ENCODE data around the gene INTS3. TPM values are rescaled to one million over a fixed set of nuclear protein-coding genes. Genes with fewer than 3 reads are reported as not detected.

The INTS3 gene
- total and polyA plus RNA-seq, 2 donors (not counting 3 experiments of a cell fraction or from before 2014, with no cell fraction given), result 61.9 to 63.1 TPM

DNA sequence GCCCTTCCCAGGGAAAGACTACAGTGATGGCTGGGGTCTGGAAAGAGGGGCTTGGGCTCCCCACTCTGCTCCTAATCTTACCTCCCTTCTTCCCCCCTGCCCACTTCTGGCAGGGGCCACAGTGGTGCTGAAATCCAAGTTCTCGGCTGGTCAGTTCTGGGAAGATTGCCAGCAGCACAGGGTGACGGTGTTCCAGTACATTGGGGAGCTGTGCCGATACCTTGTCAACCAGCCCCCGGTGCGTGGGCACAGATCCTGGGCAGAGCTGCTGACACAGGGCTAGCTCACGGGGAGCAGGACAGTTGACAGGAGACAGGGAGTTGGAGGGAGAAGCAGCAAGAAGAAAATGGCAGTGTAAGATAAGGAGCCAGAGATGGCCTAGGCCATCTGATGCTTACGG, 49.8 kb downstream of the INTS3 start:
- no peak overlapping the region for H3K27ac ChIP-seq (ENCODE audit: insufficient read depth, low read depth, low read length)
- H3K9me3 ChIP-seq (replicated peaks; ENCODE audit: control insufficient read depth, insufficient read depth, low read length), result no peaks in the 10 kb centered on the region
- H3K4me3 ChIP-seq (replicated peaks in 1 of 3; ENCODE audit: insufficient read depth in 1 of 3, low read depth in 1 of 3, low read length in 3 of 3), result no peak overlapping the region
- no peaks in the 10 kb centered on the region for H3K79me2 ChIP-seq (ENCODE audit: control insufficient read depth, insufficient read depth, low read length)
- dilution Hi-C loops (cut with MboI; ENCODE audit: extremely low pct_ligation_motif_present, low sequenced_read_pairs) (no loop called here), intact Hi-C loops (cut with micrococcal nuclease) (no loop called here)
- peaks cover 0 to 3% of the 10 kb centered on the region in 2 experiments for H3K36me3 ChIP-seq (ENCODE audit: control insufficient read depth in 2 of 2, extremely low read depth in 1 of 2, insufficient read depth in 2 of 2, low read length in 2 of 2)
- FAIRE-seq (no peak), DNase-seq (ENCODE audit: low read depth, low spot score) (no peak)
- no peaks in the 10 kb centered on the region for H3K9me1 ChIP-seq (replicated peaks; ENCODE audit: control insufficient read depth, extremely low read depth, insufficient read depth, low read length)
- H3K4me1 ChIP-seq (ENCODE audit: control insufficient read depth, extremely low read depth, insufficient read depth, low read length), result peaks cover 45% of the 10 kb centered on the region
- ChIA-PET CTCF (no interaction called here), POLR2A (no interaction called here)
- no peak overlapping the region for H3K4me2 ChIP-seq (ENCODE audit: insufficient read depth, low read length)
- no peak overlapping the region for H2AFZ ChIP-seq (ENCODE audit: low read depth, low read length)
- H3K9ac ChIP-seq (replicated peaks; ENCODE audit: extremely low read depth, insufficient read depth, low read length), result no peak overlapping the region
- H4K20me1 ChIP-seq (replicated peaks; ENCODE audit: control insufficient read depth, extremely low read depth, insufficient read depth, low read length), result no peaks in the 10 kb centered on the region
- H3K27me3 ChIP-seq (ENCODE audit: control insufficient read depth in 2 of 2, insufficient read depth in 2 of 2, low read length in 2 of 2), result no peaks in the 10 kb centered on the region
- TF ChIP-seq MYC (IDR thresholded peaks at IDR 0.05; ENCODE audit: low read depth, low read length) (no peak), POLR2AphosphoS5 (IDR thresholded peaks at IDR 0.05; ENCODE audit: insufficient read depth, low read depth, low read length) (no peak), POLR2A (IDR thresholded peaks at IDR 0.05; ENCODE audit: low read depth, low read length) (no peak), GATA2 (IDR thresholded peaks at IDR 0.05; ENCODE audit: insufficient read depth, insufficient read length, low read depth, low read length) (no peak), EZH2 (IDR thresholded peaks at IDR 0.05; ENCODE audit: borderline replicate concordance, low read depth, low read length, severe bottlenecking) (no peak), JUN (IDR thresholded peaks at IDR 0.05; ENCODE audit: borderline replicate concordance, insufficient read depth, insufficient read length, low read depth) (no peak), FOS (IDR thresholded peaks at IDR 0.05; ENCODE audit: borderline replicate concordance, insufficient read depth, low read length) (no peak)
- TF ChIP-seq, protein P1, sequence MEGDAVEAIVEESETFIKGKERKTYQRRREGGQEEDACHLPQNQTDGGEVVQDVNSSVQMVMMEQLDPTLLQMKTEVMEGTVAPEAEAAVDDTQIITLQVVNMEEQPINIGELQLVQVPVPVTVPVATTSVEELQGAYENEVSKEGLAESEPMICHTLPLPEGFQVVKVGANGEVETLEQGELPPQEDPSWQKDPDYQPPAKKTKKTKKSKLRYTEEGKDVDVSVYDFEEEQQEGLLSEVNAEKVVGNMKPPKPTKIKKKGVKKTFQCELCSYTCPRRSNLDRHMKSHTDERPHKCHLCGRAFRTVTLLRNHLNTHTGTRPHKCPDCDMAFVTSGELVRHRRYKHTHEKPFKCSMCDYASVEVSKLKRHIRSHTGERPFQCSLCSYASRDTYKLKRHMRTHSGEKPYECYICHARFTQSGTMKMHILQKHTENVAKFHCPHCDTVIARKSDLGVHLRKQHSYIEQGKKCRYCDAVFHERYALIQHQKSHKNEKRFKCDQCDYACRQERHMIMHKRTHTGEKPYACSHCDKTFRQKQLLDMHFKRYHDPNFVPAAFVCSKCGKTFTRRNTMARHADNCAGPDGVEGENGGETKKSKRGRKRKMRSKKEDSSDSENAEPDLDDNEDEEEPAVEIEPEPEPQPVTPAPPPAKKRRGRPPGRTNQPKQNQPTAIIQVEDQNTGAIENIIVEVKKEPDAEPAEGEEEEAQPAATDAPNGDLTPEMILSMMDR (IDR thresholded peaks at IDR 0.05; ENCODE audit: extremely low read depth in 1 of 2, insufficient read depth in 1 of 2, low read depth in 1 of 2, low read length in 2 of 2), result no peak
- TF ChIP-seq, protein P2, sequence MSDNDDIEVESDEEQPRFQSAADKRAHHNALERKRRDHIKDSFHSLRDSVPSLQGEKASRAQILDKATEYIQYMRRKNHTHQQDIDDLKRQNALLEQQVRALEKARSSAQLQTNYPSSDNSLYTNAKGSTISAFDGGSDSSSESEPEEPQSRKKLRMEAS (IDR thresholded peaks at IDR 0.05; ENCODE audit: insufficient read depth, insufficient read length), result no peak
- no TSS peak for BruUV-seq (replicated peaks)
